NCI-H460 (cell line): ENCODE measurements around the gene ACAD8. TPM values are rescaled to one million over a fixed set of nuclear protein-coding genes. Genes with fewer than 3 reads are reported as not detected.
"Not testable (repeated sequence)": the region's sequence is repeated elsewhere in the genome, so short reads cannot be mapped to it uniquely, and the experiment has no call there.

Experiments used
- DNase-seq: peaks from one replicate; pipeline ENCODE4 v3.0.0-alpha.2; 2016; ENCODE audit warnings: low read depth; ENCODE audit errors: extremely low read depth
- total RNA-seq: library from RNA; depleted of rRNA; stranded (reverse); fragments of >200 nt; shearing (Covaris generic); gene quantifications from 2 replicates; pipeline ENCODE4 v1.2.3, GENCODE V29; 2014

ACAD8 gene
- total RNA-seq, 1 experiment from 2014 or later: 13.3 TPM

- no peak for DNase-seq
Observed at GRCh38 chr11:134264966-134265764, 11.8 kb downstream of the ACAD8 start.

GRCh38 chr11:134266440-134266839 lies 13.1 kb downstream of the ACAD8 start:
- no peak for DNase-seq

- DNase-seq: peak; percentile 52
Observed at GRCh38 chr11:134266841-134267251, 13.5 kb downstream of the ACAD8 start.

GRCh38 chr11:134267461-134267860 lies 14.1 kb downstream of the ACAD8 start:
- DNase-seq: no peak

- no peak for DNase-seq
Observed at GRCh38 chr11:134267966-134268365, 14.6 kb downstream of the ACAD8 start.

GRCh38 chr11:134270250-134270714 lies 16.9 kb downstream of the ACAD8 start:
- DNase-seq: no peak

GRCh38 chr11:134271978-134272377 lies 18.6 kb downstream of the ACAD8 start:
- no peak for DNase-seq

GRCh38 chr11:134272381-134273316 lies 19.3 kb downstream of the ACAD8 start:
- no peak for DNase-seq

GRCh38 chr11:134273317-134273712 lies 19.9 kb downstream of the ACAD8 start:
- no peak for DNase-seq

GRCh38 chr11:134275188-134275533 lies 21.8 kb downstream of the ACAD8 start:
- DNase-seq: no peak

- peak; percentile 56 for DNase-seq
Observed at GRCh38 chr11:134275534-134276395, 22.4 kb downstream of the ACAD8 start, which contains the start of gene GLB1L3. TSS of gene GLB1L3 (plus strand) at chr11:134276379. CDS start at chr11:134276741, 362 bp downstream.

GRCh38 chr11:134276396-134277182 lies 23.2 kb downstream of the ACAD8 start:
- DNase-seq: no peak

- DNase-seq: no peak
Observed at GRCh38 chr11:134277183-134278001, 24.0 kb downstream of the ACAD8 start.

GRCh38 chr11:134278356-134278755 lies 25.0 kb downstream of the ACAD8 start:
- DNase-seq: no peak

- DNase-seq: not testable (repeated sequence)
Observed at GRCh38 chr11:134281635-134282034, 28.3 kb downstream of the ACAD8 start.

GRCh38 chr11:134282121-134283045 lies 29.0 kb downstream of the ACAD8 start:
- DNase-seq: no peak

- DNase-seq: no peak
Observed at GRCh38 chr11:134283461-134284230, 30.3 kb downstream of the ACAD8 start.
